Heart left ventricle (tissue), 16 donors: ENCODE measurements around the gene BAX. TPM values are rescaled to one million over a fixed set of nuclear protein-coding genes. Genes with fewer than 3 reads are reported as not detected.

Experiments used
- ATAC-seq, 4 donors: fragments of 200-7000 bp; cut with Tn5 transposase; one replicate each; pipeline ENCODE4 v1.9.1; 2020 to 2022; ENCODE audit warnings: moderate library complexity in 4 of 4, mild to moderate bottlenecking in 3 of 4, moderate number of reproducible peaks in 1 of 4
- DNase-seq, 5 donors: peaks; one replicate each; pipeline ENCODE4 v3.0.0-alpha.2; 2020
- H3K27ac ChIP-seq, 12 donors: fragments of 200-600 bp; sonication (generic) in 4 of 12; one replicate each; pipeline versions ENCODE4 v1.5.0 to v1.8.0; 2016 to 2022; ENCODE audit warnings: mild to moderate bottlenecking in 2 of 12
- H3K27me3 ChIP-seq, 9 donors: fragments of 200-600 bp; sonication (generic) in 2 of 9; one replicate each; pipeline versions ENCODE4 v1.5.1 to v1.8.0; 2016 to 2022; ENCODE audit warnings: mild to moderate bottlenecking in 3 of 9
- H3K36me3 ChIP-seq, 9 donors: fragments of 200-600 bp; sonication (generic) in 2 of 9; one replicate each; pipeline versions ENCODE4 v1.5.0 to v1.8.0; 2018 to 2022; ENCODE audit warnings: mild to moderate bottlenecking in 2 of 9
- H3K4me1 ChIP-seq, 12 donors: fragments of 200-600 bp; sonication (generic) in 4 of 12; one replicate each; pipeline versions ENCODE4 v1.5.0 to v1.8.0; 2016 to 2022; ENCODE audit warnings: mild to moderate bottlenecking in 3 of 12
- H3K4me3 ChIP-seq, 12 donors: fragments of 200-600 bp; sonication (generic) in 4 of 12; one replicate each; pipeline versions ENCODE4 v1.5.0 to v1.8.0; 2017 to 2022; ENCODE audit warnings: mild to moderate bottlenecking in 9 of 12, moderate library complexity in 4 of 12
- H3K9me3 ChIP-seq, 12 donors: fragments of 200-600 bp; sonication (generic) in 4 of 12; one replicate each; pipeline versions ENCODE4 v1.5.0 to v1.8.0; 2016 to 2022; ENCODE audit warnings: mild to moderate bottlenecking in 1 of 12
- CTCF ChIP-seq, 12 donors: fragments of 200-600 bp; sonication (generic) in 4 of 12; IDR thresholded peaks; one replicate each; pipeline versions ENCODE4 v1.5.0 to v1.8.0; 2018 to 2022; ENCODE audit warnings: antibody characterized with exemption in 12 of 12, mild to moderate bottlenecking in 5 of 12
- POLR2A ChIP-seq, 2 donors: fragments of 450-650 bp; IDR thresholded peaks; one replicate each; pipeline ENCODE4 v1.6.1; 2017; ENCODE audit warnings: antibody characterized with exemption in 2 of 2, mild to moderate bottlenecking in 2 of 2, moderate library complexity in 2 of 2
- WGBS, 4 donors: extraction: QIAGEN DNeasy Blood & Tissue Kit in 2 of 4; methylation state at CpG; one replicate each; pipeline versions ENCODE4 v1.1.5 to v1.1.7; 2013 to 2018; 5-methylcytosine and 5-hydroxymethylcytosine counted together
- intact Hi-C, 10 donors: fragments of 100-400 bp; cut with DNase I; formaldehyde crosslinking; loops; one replicate each; pipeline versions ENCODE4 v1.11.1 to v1.14.2; 2022
- polyA plus RNA-seq, 2 donors: library from polyadenylated mRNA; stranded (reverse); fragments of 200-250 nt; gene quantifications; one replicate each; pipeline ENCODE4 v1.2.3, GENCODE V29; 2013
- total RNA-seq, 9 donors: library from RNA; depleted of rRNA in 2 of 9; stranded (reverse); fragments of >200 nt in 2 of 9; fragmentation: NEBNext Ultra II Directional in 3 of 9; extraction: Animal tissue kit (Norgen Biotek cat#: 25700) in 3 of 9; gene quantifications; one replicate each; pipeline versions ENCODE4 v1.1.0 to v1.2.4, GENCODE V29; 2016 to 2023
- donor health status: ischemic (EF 13 %, LVEDD 7.1; RV severe dilation, severe dysfunction).
- donor health status: healthy with polysubstance abuse.
- donor health status: DM: no; HTN: yes; CAD: no.
- donor health status: DM: no; HTN: no; CAD: no.
- donor health status: ischemic (EF 25% LVEDD 6.9; RV normal size, moderate dysfunction).
- donor health status: ischemic (EF 25% LVEDD 5.7; RV mildly dilated, moderate dysfunction).
- donor health status: healthy.
- donor health status: DM: yes; HTN: yes; CAD: no.
- donor health status: ischemic (EF 35%, LVEDD 5.7; RV mildly dilated, moderate dysfunction).
- donor health status: nonischemic (EF 11% LVEDD 7.7; RV severe dilation, severe dysfunction).
- donor health status: DM: yes; HTN: yes; CAD: no.
- donor health status: PGD.
- donor health status: ischemic (EF 29% LVEDD 5.4; RV normal size, mild dysfunction).
- donor health status: nonischemic (EF 23%, LVEDD 6.1; RV moderate dilation, normal function).

Gene BAX
- total and polyA plus RNA-seq, 11 donors = 17.9 to 68.4 (median 23.1) TPM

GRCh38 chr19:48934837-48935236, 19.8 kb upstream of the BAX start:
- WGBS, 4 donors = 74 to 89% (median 82%) methylated on average over 19 of the region's 19 CpGs
- TF ChIP-seq CTCF (IDR thresholded peaks at IDR 0.05) (no peak), POLR2A (IDR thresholded peaks at IDR 0.05) (no peak)
- no peak for DNase-seq
- Histone ChIP-seq H3K4me3 (no peak overlapping the region), H3K4me1 (peaks cover 0 to 14% (median 6%) of the 10 kb centered on the region in 12 donors), H3K36me3 (no peaks in the 10 kb centered on the region), H3K9me3 (no peaks in the 10 kb centered on the region), H3K27me3 (peaks cover 0 to 10% (median 0%) of the 10 kb centered on the region in 9 donors), H3K27ac (no peak overlapping the region)
- intact Hi-C loops = no loop called here
- ATAC-seq = no peak

GRCh38 chr19:48935864-48936263, 18.8 kb upstream of the BAX start:
- Histone ChIP-seq H3K4me1 (peaks cover 0 to 14% (median 6%) of the 10 kb centered on the region in 12 donors), H3K27ac (no peak overlapping the region), H3K36me3 (no peaks in the 10 kb centered on the region), H3K27me3 (peaks cover 0 to 10% (median 0%) of the 10 kb centered on the region in 9 donors), H3K4me3 (no peak overlapping the region), H3K9me3 (peaks cover 0 to 6% (median 3%) of the 10 kb centered on the region in 12 donors)
- TF ChIP-seq POLR2A (IDR thresholded peaks at IDR 0.05) = no peak
- no peak for TF ChIP-seq CTCF (IDR thresholded peaks at IDR 0.05)
- DNase-seq = no peak
- intact Hi-C loops = no loop called here
- no peak for ATAC-seq
- 94 to 97% (median 96%) methylated on average over 25 of the region's 25 CpGs for WGBS, 4 donors

GRCh38 chr19:48938256-48938655, 16.4 kb upstream of the BAX start:
- no peak for TF ChIP-seq POLR2A (IDR thresholded peaks at IDR 0.05)
- TF ChIP-seq CTCF (IDR thresholded peaks at IDR 0.05) = no peak
- WGBS, 4 donors = 81 to 90% (median 86%) methylated on average over 7 of the region's 7 CpGs
- no peak for DNase-seq
- ATAC-seq = no peak
- Histone ChIP-seq H3K9me3 (peaks cover 0 to 12% (median 5%) of the 10 kb centered on the region in 12 donors), H3K4me1 (peaks cover 0 to 9% (median 3%) of the 10 kb centered on the region in 12 donors), H3K27ac (no peak overlapping the region), H3K36me3 (no peaks in the 10 kb centered on the region), H3K4me3 (no peak overlapping the region), H3K27me3 (no peaks in the 10 kb centered on the region)
- intact Hi-C loops = no loop called here

GRCh38 chr19:48940902-48941301, 13.8 kb upstream of the BAX start:
- ATAC-seq (no peak), DNase-seq (no peak)
- Histone ChIP-seq H3K4me3 (no peak overlapping the region), H3K27me3 (no peaks in the 10 kb centered on the region), H3K4me1 (no peaks in the 10 kb centered on the region), H3K9me3 (peaks cover 0 to 12% (median 5%) of the 10 kb centered on the region in 12 donors), H3K36me3 (no peaks in the 10 kb centered on the region), H3K27ac (no peak overlapping the region)
- no peak for TF ChIP-seq POLR2A (IDR thresholded peaks at IDR 0.05)
- no peak for TF ChIP-seq CTCF (IDR thresholded peaks at IDR 0.05)
- intact Hi-C loops = no loop called here
- WGBS, 4 donors = 89 to 98% (median 94%) methylated on average over 5 of the region's 5 CpGs
